Hepatocyte (in vitro differentiated cells): ENCODE measurements around the gene PTPRN2. TPM values are rescaled to one million over a fixed set of nuclear protein-coding genes. Genes with fewer than 3 reads are reported as not detected.
"Not testable (repeated sequence)": the region's sequence is repeated elsewhere in the genome, so short reads cannot be mapped to it uniquely, and the experiment has no call there.

ENCODE experiments used
- DNase-seq: peaks from one replicate; pipeline ENCODE4 v3.0.0-alpha.2; 2016; ENCODE audit warnings: low spot score
- H2AFZ ChIP-seq: fragments of 200-600 bp; sonication (generic); 2 replicates; pipeline ENCODE4 v1.6.0; 2016; ENCODE audit warnings: antibody characterized with exemption, mild to moderate bottlenecking
- H3K27ac ChIP-seq: fragments of 200-600 bp; sonication (generic); 2 replicates; pipeline ENCODE4 v1.5.1; 2016; ENCODE audit warnings: mild to moderate bottlenecking
- H3K27me3 ChIP-seq: fragments of 200-600 bp; sonication (generic); 2 replicates; pipeline ENCODE4 v1.6.1; 2016
- H3K36me3 ChIP-seq: fragments of 200-600 bp; sonication (generic); replicated peaks from 2 replicates; pipeline ENCODE4 v1.5.1; 2016; ENCODE audit warnings: low read depth; ENCODE audit not compliant: insufficient read depth
- H3K4me1 ChIP-seq: fragments of 200-600 bp; sonication (generic); 2 replicates; pipeline ENCODE4 v1.5.1; 2016; ENCODE audit warnings: mild to moderate bottlenecking, moderate library complexity; ENCODE audit not compliant: insufficient read depth
- H3K4me2 ChIP-seq: fragments of 200-600 bp; sonication (generic); 2 replicates; pipeline ENCODE4 v1.6.0; 2016
- H3K4me3 ChIP-seq: fragments of 200-600 bp; sonication (generic); 2 replicates; pipeline ENCODE4 v1.5.1; 2016; ENCODE audit warnings: mild to moderate bottlenecking
- H3K79me2 ChIP-seq: fragments of 200-600 bp; sonication (generic); 2 replicates; pipeline ENCODE4 v1.6.0; 2017; ENCODE audit warnings: mild to moderate bottlenecking
- H3K9me2 ChIP-seq: fragments of 200-600 bp; sonication (generic); replicated peaks from 2 replicates; pipeline ENCODE4 v1.6.0; 2017; ENCODE audit warnings: mild to moderate bottlenecking; ENCODE audit not compliant: insufficient read depth
- H3K9me3 ChIP-seq: fragments of 200-600 bp; sonication (generic); 2 replicates; pipeline ENCODE4 v1.5.1; 2016; ENCODE audit warnings: low read depth, mild to moderate bottlenecking
- H4K20me1 ChIP-seq: fragments of 200-600 bp; sonication (generic); 2 replicates; pipeline ENCODE4 v1.6.0; 2016; ENCODE audit warnings: mild to moderate bottlenecking; ENCODE audit not compliant: insufficient read depth, poor library complexity, severe bottlenecking
- CTCF ChIP-seq: fragments of 200-600 bp; sonication (generic); IDR thresholded peaks from 2 replicates; pipeline ENCODE4 v1.5.1; 2016; ENCODE audit warnings: antibody characterized with exemption, mild to moderate bottlenecking; ENCODE audit not compliant: poor library complexity
- EZH2 ChIP-seq: fragments of 200-600 bp; sonication (generic); IDR thresholded peaks from 2 replicates; pipeline ENCODE4 v1.6.1; 2016; ENCODE audit warnings: antibody characterized with exemption, mild to moderate bottlenecking, borderline replicate concordance
- EZH2phosphoT487 ChIP-seq: fragments of 200-600 bp; sonication (generic); IDR thresholded peaks from one replicate; pipeline ENCODE4 v1.6.1; 2018; ENCODE audit warnings: antibody characterized with exemption, mild to moderate bottlenecking, low read depth, moderate library complexity; ENCODE audit not compliant: unreplicated experiment, severe bottlenecking
- WGBS: methylation state at CpG from one replicate; pipeline ENCODE4 v1.1.6; 2016; ENCODE audit warnings: low lambda C conversion rate; ENCODE audit errors: missing lambda C conversion rate; 5-methylcytosine and 5-hydroxymethylcytosine counted together
- polyA plus RNA-seq: library from polyadenylated mRNA; unstranded; fragments of >200 nt; fragmentation: Nextera tagmentation; extraction: Ambion mirVana; gene quantifications from 2 replicates; pipeline ENCODE4 v1.2.1, GENCODE V29; 2016
- total RNA-seq: library from RNA; depleted of rRNA; stranded (reverse); fragments of >200 nt; gene quantifications from 2 replicates; pipeline ENCODE4 v1.2.3, GENCODE V29; 2014

PTPRN2 gene
- total and polyA plus RNA-seq, 2 experiments from 2014 or later: 2.1 to 3.3 TPM

- no peaks in the 10 kb centered on the region for H3K36me3 ChIP-seq
- TF ChIP-seq EZH2phosphoT487 (no peak), EZH2 (no peak), CTCF (no peak)
- no peaks in the 10 kb centered on the region for H3K4me1 ChIP-seq
- no peak overlapping the region for H2AFZ ChIP-seq
- no peaks in the 10 kb centered on the region for H4K20me1 ChIP-seq
- no peaks in the 10 kb centered on the region for H3K79me2 ChIP-seq
- H3K9me3 ChIP-seq: no peaks in the 10 kb centered on the region
- no peak overlapping the region for H3K4me3 ChIP-seq
- H3K27me3 ChIP-seq: no peaks in the 10 kb centered on the region
- H3K27ac ChIP-seq: no peak overlapping the region
- H3K9me2 ChIP-seq: no peaks in the 10 kb centered on the region
- no peak overlapping the region for H3K4me2 ChIP-seq
- no peak for DNase-seq
- 91% methylated on average over 16 of the region's 16 CpGs for WGBS
Measured at GRCh38 chr7:158157460-158157859, 430.2 kb downstream of the PTPRN2 start.

GRCh38 chr7:158151273-158151672 lies 436.4 kb downstream of the PTPRN2 start:
- not testable (repeated sequence) for H3K79me2 ChIP-seq, H3K4me3 ChIP-seq, H3K4me1 ChIP-seq, H3K27ac ChIP-seq, H4K20me1 ChIP-seq, H3K9me3 ChIP-seq, H3K9me2 ChIP-seq, DNase-seq, H3K36me3 ChIP-seq, H2AFZ ChIP-seq, H3K4me2 ChIP-seq, H3K27me3 ChIP-seq
- 77% methylated on average over 11 of the region's 17 CpGs for WGBS

DNA sequence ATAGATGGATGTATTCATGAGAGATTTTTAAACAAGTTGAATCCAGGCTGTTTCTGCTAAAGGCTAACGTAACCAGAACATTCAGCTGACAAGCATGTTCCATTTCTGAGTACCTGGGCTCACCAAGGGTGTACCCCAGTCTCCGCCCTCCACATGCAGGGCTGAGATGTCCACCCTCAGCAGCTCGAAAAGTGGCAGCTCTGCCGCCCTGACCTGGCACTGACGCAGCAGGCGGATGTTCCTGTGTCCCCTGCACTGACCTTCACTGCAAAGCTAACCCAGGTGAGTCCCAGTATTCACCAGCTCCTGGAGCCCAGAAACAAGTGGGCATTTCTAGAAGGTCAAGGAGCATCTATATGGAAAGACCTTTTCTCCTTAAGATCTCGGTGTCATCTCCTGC lies 437.4 kb downstream of the PTPRN2 start:
- 85% methylated on average over 7 of the region's 7 CpGs for WGBS
- Histone ChIP-seq H3K36me3 (no peaks in the 10 kb centered on the region), H3K4me1 (no peaks in the 10 kb centered on the region), H2AFZ (no peak overlapping the region), H3K4me2 (no peak overlapping the region), H3K27me3 (no peaks in the 10 kb centered on the region), H3K4me3 (no peak overlapping the region), H3K9me2 (no peaks in the 10 kb centered on the region), H4K20me1 (no peaks in the 10 kb centered on the region), H3K9me3 (no peaks in the 10 kb centered on the region), H3K79me2 (no peaks in the 10 kb centered on the region), H3K27ac (no peak overlapping the region)
- DNase-seq: no peak
- TF ChIP-seq CTCF: no peak
- no peak for TF ChIP-seq EZH2
- TF ChIP-seq EZH2phosphoT487: no peak

- H3K36me3 ChIP-seq: not testable (repeated sequence)
- WGBS: 91% methylated on average over 6 of the region's 18 CpGs
Measured at GRCh38 chr7:158147431-158147830, 440.2 kb downstream of the PTPRN2 start.

GRCh38 chr7:158145370-158145769 lies 442.3 kb downstream of the PTPRN2 start:
- 94% methylated on average over 13 of the region's 13 CpGs for WGBS

More at GRCh38 chr7:158147431-158147830, 440.2 kb downstream of the PTPRN2 start:
- H3K4me3 ChIP-seq, H4K20me1 ChIP-seq, H3K27ac ChIP-seq, DNase-seq, H3K4me2 ChIP-seq, H2AFZ ChIP-seq, H3K4me1 ChIP-seq, H3K27me3 ChIP-seq, H3K79me2 ChIP-seq, H3K9me3 ChIP-seq, H3K9me2 ChIP-seq: not testable (repeated sequence)

More at GRCh38 chr7:158145370-158145769, 442.3 kb downstream of the PTPRN2 start:
- Histone ChIP-seq H3K4me3 (no peak overlapping the region), H3K9me2 (no peaks in the 10 kb centered on the region), H3K27ac (no peak overlapping the region), H3K4me2 (no peak overlapping the region), H3K4me1 (no peaks in the 10 kb centered on the region), H2AFZ (no peak overlapping the region), H4K20me1 (no peaks in the 10 kb centered on the region), H3K79me2 (no peaks in the 10 kb centered on the region), H3K27me3 (no peaks in the 10 kb centered on the region), H3K36me3 (no peaks in the 10 kb centered on the region), H3K9me3 (no peaks in the 10 kb centered on the region)
- TF ChIP-seq EZH2 (no peak), CTCF (no peak)
- no peak for DNase-seq
